HepG2 (cell line): ENCODE measurements around the gene AP3D1. TPM values are rescaled to one million over a fixed set of nuclear protein-coding genes. Genes with fewer than 3 reads are reported as not detected.
A peak's percentile ranks its signal among the peaks of the same experiment; 100 is the strongest.

Experiments used
- ATF7-NPFF ChIP-seq: sonication (generic); formaldehyde crosslinking; IDR thresholded peaks from 2 replicates; pipeline ENCODE4 v1.8.1; 2023; ENCODE audit warnings: mild to moderate bottlenecking, low read depth, missing genetic modification reagents, moderate library complexity
- BCL6 ChIP-seq: IDR thresholded peaks from 2 replicates; pipeline ENCODE4 v1.6.1; 2016; ENCODE audit warnings: missing genetic modification reagents, missing compliant biosample characterization
- ETV6 ChIP-seq: sonication (generic); formaldehyde crosslinking; conservative IDR thresholded peaks from 2 replicates; pipeline ENCODE4 v1.4.0; 2020; ENCODE audit warnings: missing genetic modification reagents
- NCOA1 ChIP-seq: sonication (generic); formaldehyde crosslinking; IDR thresholded peaks from 2 replicates; pipeline ENCODE4 v1.9.0; 2021; ENCODE audit warnings: missing genetic modification reagents
- PHB2 ChIP-seq: fragments of 450-650 bp; IDR thresholded peaks from 2 replicates; pipeline ENCODE4 v1.6.1; 2018; ENCODE audit not compliant: partially characterized antibody
- STAT5B ChIP-seq: sonication (generic); formaldehyde crosslinking; IDR thresholded peaks from 2 replicates; pipeline ENCODE4 v1.4.0; 2020; ENCODE audit warnings: missing genetic modification reagents
- TBX3 ChIP-seq: fragments of 450-650 bp; IDR thresholded peaks from 2 replicates; pipeline ENCODE4 v1.6.1; 2017; ENCODE audit warnings: antibody characterized with exemption, mild to moderate bottlenecking, inconsistent platforms, borderline replicate concordance
- ZNF367 ChIP-seq: sonication (generic); formaldehyde crosslinking; IDR thresholded peaks from 2 replicates; pipeline ENCODE4 v1.4.0; 2020; ENCODE audit warnings: missing genetic modification reagents, borderline replicate concordance
- ZNF776 ChIP-seq: sonication (generic); formaldehyde crosslinking; IDR thresholded peaks from 2 replicates; pipeline ENCODE4 v1.4.0; 2020; ENCODE audit warnings: mild to moderate bottlenecking, missing genetic modification reagents
- ZSCAN21 ChIP-seq: sonication (generic); formaldehyde crosslinking; IDR thresholded peaks from 2 replicates; pipeline ENCODE4 v1.8.0; 2022; ENCODE audit warnings: mild to moderate bottlenecking, missing genetic modification reagents, moderate library complexity, borderline replicate concordance
- polyA plus RNA-seq, 8 experiments: library from polyadenylated mRNA; depleted of rRNA in 3 of 8; stranded (reverse) in 7 of 8; unstranded in 1 of 8; fragments of >200 nt; fragmentation: Illumina TruSeq in 4 of 8; extraction: Trizol in 4 of 8; gene quantifications; 2 replicates each; pipeline versions ENCODE4 v1.2.1 to v1.2.3, GENCODE V29; 2011 to 2016; ENCODE audit warnings: low read depth in 4 of 8, missing spikeins in 1 of 8, mixed read lengths in 1 of 8; ENCODE audit not compliant: insufficient read depth in 1 of 8
- total RNA-seq, 5 experiments: library from RNA; depleted of rRNA; stranded (reverse); fragments of >200 nt; fragmentation: Illumina TruSeq; extraction: Trizol; gene quantifications; 2 replicates each; pipeline ENCODE4 v1.2.3, GENCODE V29; 2016; ENCODE audit warnings: low read depth in 1 of 5
- TF ChIP-seq, protein P1 (sequence below): sonication (generic); formaldehyde crosslinking; IDR thresholded peaks from 2 replicates; pipeline ENCODE4 v1.4.0; 2020; ENCODE audit warnings: missing genetic modification reagents, borderline replicate concordance
- TF ChIP-seq, protein P2 (sequence below): sonication (generic); formaldehyde crosslinking; IDR thresholded peaks from 2 replicates; pipeline ENCODE4 v1.8.1; 2023; ENCODE audit warnings: mild to moderate bottlenecking, missing genetic modification reagents
- TF ChIP-seq, protein P3 (sequence below): sonication (generic); formaldehyde crosslinking; IDR thresholded peaks from 2 replicates; pipeline ENCODE4 v1.5.0; 2020; ENCODE audit warnings: mild to moderate bottlenecking, missing genetic modification reagents, borderline replicate concordance
- TF ChIP-seq, protein P4 (sequence below): sonication (generic); formaldehyde crosslinking; IDR thresholded peaks from 2 replicates; pipeline ENCODE4 v1.8.0; 2022; ENCODE audit warnings: mild to moderate bottlenecking, missing genetic modification reagents, moderate library complexity
- TF ChIP-seq, protein P5 (sequence below): sonication (generic); formaldehyde crosslinking; IDR thresholded peaks from 2 replicates; pipeline ENCODE4 v1.8.1; 2023; ENCODE audit warnings: missing genetic modification reagents, mild to moderate bottlenecking, borderline replicate concordance
- TF ChIP-seq, protein P6 (sequence below): sonication (generic); formaldehyde crosslinking; IDR thresholded peaks from 2 replicates; pipeline ENCODE4 v1.5.0; 2020; ENCODE audit warnings: mild to moderate bottlenecking, missing genetic modification reagents, borderline replicate concordance

Gene AP3D1
- total and polyA plus RNA-seq, 2 of the 13 experiments (the other 11 are each of a cell fraction or from before 2014, with no cell fraction given), result 68.0 to 82.6 TPM

DNA sequence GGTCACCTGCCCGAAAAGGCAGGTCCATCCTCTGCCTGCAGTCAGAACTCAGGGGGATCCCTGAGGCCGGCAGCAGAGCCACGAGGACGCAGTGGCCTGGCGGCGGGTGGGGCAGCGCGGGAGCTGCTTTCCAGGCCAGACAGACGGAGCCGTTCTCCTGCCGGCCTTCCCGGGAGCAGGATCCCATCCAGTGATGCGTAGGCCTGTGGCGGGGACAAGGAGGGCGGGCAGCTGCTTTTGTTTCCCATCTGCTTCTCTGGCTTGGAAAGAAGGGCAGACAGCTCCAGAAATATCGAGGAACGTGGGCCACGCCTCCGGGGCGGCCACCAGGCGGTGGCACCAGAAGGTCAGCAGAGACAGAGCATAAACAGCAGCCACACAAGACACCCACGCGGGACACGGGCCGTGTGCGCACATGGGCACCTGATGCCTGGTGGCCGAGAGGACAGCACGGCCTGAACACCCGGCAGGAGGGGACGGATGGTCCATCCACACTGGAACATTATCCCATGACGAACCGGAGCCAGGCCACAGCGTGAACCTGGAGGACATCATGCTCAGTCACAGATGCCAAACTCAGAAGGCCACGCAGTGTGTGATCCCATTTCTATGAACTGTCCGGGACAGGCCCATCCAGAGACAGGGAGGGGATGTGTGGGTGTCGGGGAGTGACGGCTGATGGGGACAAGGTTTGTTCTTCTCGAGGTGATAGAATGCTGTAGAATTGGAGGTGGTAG, 86.4 kb downstream of the AP3D1 start (continued):
- TF ChIP-seq BCL6 (CRISPR knock-in tag) (peak; percentile 76), ZNF776 (CRISPR knock-in tag) (no peak), ATF7-NPFF (peak; percentile 36; the same call in 1 of the 2 replicates), ZSCAN21 (0 out of 2 replicates have a peak, but pooled peaks have one; percentile 45), TBX3 (no peak), ZNF367 (no peak), NCOA1 (CRISPR knock-in tag) (no peak), STAT5B (no peak), ETV6 (CRISPR knock-in tag) (0 out of 2 replicates have a peak, but pooled peaks have one; percentile 45), PHB2 (no peak)
- TF ChIP-seq, protein P1, sequence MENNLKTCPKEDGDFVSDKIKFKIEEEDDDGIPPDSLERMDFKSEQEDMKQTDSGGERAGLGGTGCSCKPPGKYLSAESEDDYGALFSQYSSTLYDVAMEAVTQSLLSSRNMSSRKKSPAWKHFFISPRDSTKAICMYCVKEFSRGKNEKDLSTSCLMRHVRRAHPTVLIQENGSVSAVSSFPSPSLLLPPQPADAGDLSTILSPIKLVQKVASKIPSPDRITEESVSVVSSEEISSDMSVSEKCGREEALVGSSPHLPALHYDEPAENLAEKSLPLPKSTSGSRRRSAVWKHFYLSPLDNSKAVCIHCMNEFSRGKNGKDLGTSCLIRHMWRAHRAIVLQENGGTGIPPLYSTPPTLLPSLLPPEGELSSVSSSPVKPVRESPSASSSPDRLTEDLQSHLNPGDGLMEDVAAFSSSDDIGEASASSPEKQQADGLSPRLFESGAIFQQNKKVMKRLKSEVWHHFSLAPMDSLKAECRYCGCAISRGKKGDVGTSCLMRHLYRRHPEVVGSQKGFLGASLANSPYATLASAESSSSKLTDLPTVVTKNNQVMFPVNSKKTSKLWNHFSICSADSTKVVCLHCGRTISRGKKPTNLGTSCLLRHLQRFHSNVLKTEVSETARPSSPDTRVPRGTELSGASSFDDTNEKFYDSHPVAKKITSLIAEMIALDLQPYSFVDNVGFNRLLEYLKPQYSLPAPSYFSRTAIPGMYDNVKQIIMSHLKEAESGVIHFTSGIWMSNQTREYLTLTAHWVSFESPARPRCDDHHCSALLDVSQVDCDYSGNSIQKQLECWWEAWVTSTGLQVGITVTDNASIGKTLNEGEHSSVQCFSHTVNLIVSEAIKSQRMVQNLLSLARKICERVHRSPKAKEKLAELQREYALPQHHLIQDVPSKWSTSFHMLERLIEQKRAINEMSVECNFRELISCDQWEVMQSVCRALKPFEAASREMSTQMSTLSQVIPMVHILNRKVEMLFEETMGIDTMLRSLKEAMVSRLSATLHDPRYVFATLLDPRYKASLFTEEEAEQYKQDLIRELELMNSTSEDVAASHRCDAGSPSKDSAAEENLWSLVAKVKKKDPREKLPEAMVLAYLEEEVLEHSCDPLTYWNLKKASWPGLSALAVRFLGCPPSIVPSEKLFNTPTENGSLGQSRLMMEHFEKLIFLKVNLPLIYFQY, result no peak
- TF ChIP-seq, protein P2, sequence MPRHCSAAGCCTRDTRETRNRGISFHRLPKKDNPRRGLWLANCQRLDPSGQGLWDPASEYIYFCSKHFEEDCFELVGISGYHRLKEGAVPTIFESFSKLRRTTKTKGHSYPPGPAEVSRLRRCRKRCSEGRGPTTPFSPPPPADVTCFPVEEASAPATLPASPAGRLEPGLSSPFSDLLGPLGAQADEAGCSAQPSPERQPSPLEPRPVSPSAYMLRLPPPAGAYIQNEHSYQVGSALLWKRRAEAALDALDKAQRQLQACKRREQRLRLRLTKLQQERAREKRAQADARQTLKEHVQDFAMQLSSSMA, result no peak
- TF ChIP-seq, protein P3, sequence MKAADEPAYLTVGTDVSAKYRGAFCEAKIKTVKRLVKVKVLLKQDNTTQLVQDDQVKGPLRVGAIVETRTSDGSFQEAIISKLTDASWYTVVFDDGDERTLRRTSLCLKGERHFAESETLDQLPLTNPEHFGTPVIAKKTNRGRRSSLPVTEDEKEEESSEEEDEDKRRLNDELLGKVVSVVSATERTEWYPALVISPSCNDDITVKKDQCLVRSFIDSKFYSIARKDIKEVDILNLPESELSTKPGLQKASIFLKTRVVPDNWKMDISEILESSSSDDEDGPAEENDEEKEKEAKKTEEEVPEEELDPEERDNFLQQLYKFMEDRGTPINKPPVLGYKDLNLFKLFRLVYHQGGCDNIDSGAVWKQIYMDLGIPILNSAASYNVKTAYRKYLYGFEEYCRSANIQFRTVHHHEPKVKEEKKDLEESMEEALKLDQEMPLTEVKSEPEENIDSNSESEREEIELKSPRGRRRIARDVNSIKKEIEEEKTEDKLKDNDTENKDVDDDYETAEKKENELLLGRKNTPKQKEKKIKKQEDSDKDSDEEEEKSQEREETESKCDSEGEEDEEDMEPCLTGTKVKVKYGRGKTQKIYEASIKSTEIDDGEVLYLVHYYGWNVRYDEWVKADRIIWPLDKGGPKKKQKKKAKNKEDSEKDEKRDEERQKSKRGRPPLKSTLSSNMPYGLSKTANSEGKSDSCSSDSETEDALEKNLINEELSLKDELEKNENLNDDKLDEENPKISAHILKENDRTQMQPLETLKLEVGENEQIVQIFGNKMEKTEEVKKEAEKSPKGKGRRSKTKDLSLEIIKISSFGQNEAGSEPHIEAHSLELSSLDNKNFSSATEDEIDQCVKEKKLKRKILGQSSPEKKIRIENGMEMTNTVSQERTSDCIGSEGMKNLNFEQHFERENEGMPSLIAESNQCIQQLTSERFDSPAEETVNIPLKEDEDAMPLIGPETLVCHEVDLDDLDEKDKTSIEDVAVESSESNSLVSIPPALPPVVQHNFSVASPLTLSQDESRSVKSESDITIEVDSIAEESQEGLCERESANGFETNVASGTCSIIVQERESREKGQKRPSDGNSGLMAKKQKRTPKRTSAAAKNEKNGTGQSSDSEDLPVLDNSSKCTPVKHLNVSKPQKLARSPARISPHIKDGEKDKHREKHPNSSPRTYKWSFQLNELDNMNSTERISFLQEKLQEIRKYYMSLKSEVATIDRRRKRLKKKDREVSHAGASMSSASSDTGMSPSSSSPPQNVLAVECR, result peak; percentile 63; the same call in 1 of the 2 replicates
- TF ChIP-seq, protein P4, sequence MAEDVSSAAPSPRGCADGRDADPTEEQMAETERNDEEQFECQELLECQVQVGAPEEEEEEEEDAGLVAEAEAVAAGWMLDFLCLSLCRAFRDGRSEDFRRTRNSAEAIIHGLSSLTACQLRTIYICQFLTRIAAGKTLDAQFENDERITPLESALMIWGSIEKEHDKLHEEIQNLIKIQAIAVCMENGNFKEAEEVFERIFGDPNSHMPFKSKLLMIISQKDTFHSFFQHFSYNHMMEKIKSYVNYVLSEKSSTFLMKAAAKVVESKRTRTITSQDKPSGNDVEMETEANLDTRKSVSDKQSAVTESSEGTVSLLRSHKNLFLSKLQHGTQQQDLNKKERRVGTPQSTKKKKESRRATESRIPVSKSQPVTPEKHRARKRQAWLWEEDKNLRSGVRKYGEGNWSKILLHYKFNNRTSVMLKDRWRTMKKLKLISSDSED (CRISPR knock-in tag), result no peak
- TF ChIP-seq, protein P5, sequence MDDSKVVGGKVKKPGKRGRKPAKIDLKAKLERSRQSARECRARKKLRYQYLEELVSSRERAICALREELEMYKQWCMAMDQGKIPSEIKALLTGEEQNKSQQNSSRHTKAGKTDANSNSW, result no peak; the same call in 1 of the 2 replicates
- TF ChIP-seq, protein P6, sequence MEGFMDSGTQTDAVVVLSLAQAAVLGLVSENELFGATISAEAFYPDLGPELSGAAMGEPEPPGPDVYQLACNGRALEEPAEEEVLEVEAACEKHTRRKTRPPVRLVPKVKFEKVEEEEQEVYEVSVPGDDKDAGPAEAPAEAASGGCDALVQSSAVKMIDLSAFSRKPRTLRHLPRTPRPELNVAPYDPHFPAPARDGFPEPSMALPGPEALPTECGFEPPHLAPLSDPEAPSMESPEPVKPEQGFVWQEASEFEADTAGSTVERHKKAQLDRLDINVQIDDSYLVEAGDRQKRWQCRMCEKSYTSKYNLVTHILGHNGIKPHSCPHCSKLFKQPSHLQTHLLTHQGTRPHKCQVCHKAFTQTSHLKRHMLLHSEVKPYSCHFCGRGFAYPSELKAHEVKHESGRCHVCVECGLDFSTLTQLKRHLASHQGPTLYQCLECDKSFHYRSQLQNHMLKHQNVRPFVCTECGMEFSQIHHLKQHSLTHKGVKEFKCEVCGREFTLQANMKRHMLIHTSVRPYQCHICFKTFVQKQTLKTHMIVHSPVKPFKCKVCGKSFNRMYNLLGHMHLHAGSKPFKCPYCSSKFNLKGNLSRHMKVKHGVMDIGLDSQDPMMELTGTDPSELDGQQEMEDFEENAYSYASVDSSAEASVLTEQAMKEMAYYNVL (CRISPR knock-in tag), result no peak
